Mammary epithelial cell (primary cell): ENCODE results near the gene FAM53B.

Source experiments
- CTCF ChIP-seq, 2 donors: IDR thresholded peaks in 1 of 2; conservative IDR thresholded peaks in 1 of 2; 2 replicates each; pipeline ENCODE4 v1.5.1; 2011 to 2012; ENCODE audit warnings: inconsistent platforms in 2 of 2, low read length in 2 of 2, mild to moderate bottlenecking in 2 of 2, control low read depth in 1 of 2, low read depth in 1 of 2; ENCODE audit not compliant: insufficient read depth in 1 of 2; ENCODE audit errors: extremely low read depth in 1 of 2
- EZH2 ChIP-seq: IDR thresholded peaks from 2 replicates; pipeline ENCODE4 v1.6.1; 2012; ENCODE audit warnings: low read length, inconsistent platforms, borderline replicate concordance

GRCh38 chr10:124699471-124700292, 44.5 kb downstream of the FAM53B start:
- TF ChIP-seq CTCF (conservative IDR thresholded peaks at IDR 0.05 in 1 of 2, IDR thresholded peaks at IDR 0.05 in 1 of 2; ENCODE audit: extremely low read depth in 1 of 2, insufficient read depth in 1 of 2, low read depth in 1 of 2, low read length in 2 of 2) (no peak), EZH2 (no peak)
